Suprapubic skin (tissue), 4 donors: Measurements from ENCODE around the gene FGA. TPM values are rescaled to one million over a fixed set of nuclear protein-coding genes. Genes with fewer than 3 reads are reported as not detected.
A peak's percentile ranks its signal among the peaks of the same experiment; 100 is the strongest.

Source experiments
- DNase-seq, 2 donors: peaks; one replicate each; pipeline ENCODE4 v3.0.0-alpha.2; 2019; ENCODE audit warnings: low spot score in 2 of 2
- H3K27ac ChIP-seq: fragments of 200-600 bp; sonication (generic); one replicate; pipeline ENCODE4 v1.5.1; 2019
- H3K27me3 ChIP-seq: fragments of 200-600 bp; sonication (generic); one replicate; pipeline ENCODE4 v1.5.1; 2019
- H3K36me3 ChIP-seq: fragments of 200-600 bp; sonication (generic); one replicate; pipeline ENCODE4 v1.5.1; 2019
- H3K4me1 ChIP-seq: fragments of 200-600 bp; sonication (generic); one replicate; pipeline ENCODE4 v1.5.1; 2019
- H3K4me3 ChIP-seq: fragments of 200-600 bp; sonication (generic); one replicate; pipeline ENCODE4 v1.5.1; 2019; ENCODE audit warnings: mild to moderate bottlenecking
- H3K9me3 ChIP-seq: fragments of 200-600 bp; sonication (generic); one replicate; pipeline ENCODE4 v1.5.1; 2019
- EP300 ChIP-seq: sonication (generic); formaldehyde crosslinking; IDR thresholded peaks from one replicate; pipeline ENCODE4 v1.6.1; 2017; ENCODE audit warnings: antibody characterized with exemption
- POLR2A ChIP-seq, 2 donors: fragments of 450-650 bp; IDR thresholded peaks; one replicate each; pipeline ENCODE4 v1.6.1; 2017; ENCODE audit warnings: antibody characterized with exemption in 2 of 2, mild to moderate bottlenecking in 2 of 2, moderate library complexity in 2 of 2
- POLR2AphosphoS5 ChIP-seq, 3 donors: sonication (generic); formaldehyde crosslinking; IDR thresholded peaks; one replicate each; pipeline ENCODE4 v1.6.1; 2017; ENCODE audit warnings: antibody characterized with exemption in 3 of 3
- WGBS: methylation state at CpG from one replicate; pipeline ENCODE4 v1.1.5; 2018; 5-methylcytosine and 5-hydroxymethylcytosine counted together
- total RNA-seq, 4 donors: library from RNA; depleted of rRNA; stranded (reverse); fragments of >200 nt; gene quantifications; one replicate each; pipeline ENCODE4 v1.1.0, GENCODE V29; 2016
- TF ChIP-seq, protein P1 (sequence below), 2 donors: fragments of 200-600 bp in 1 of 2; fragments of 450-650 bp in 1 of 2; sonication (generic) in 1 of 2; IDR thresholded peaks; one replicate each; pipeline ENCODE4 v1.5.1; 2016 to 2019; ENCODE audit warnings: antibody characterized with exemption in 2 of 2, mild to moderate bottlenecking in 1 of 2, moderate library complexity in 1 of 2

Gene FGA
- total RNA-seq, 4 donors from 2014 or later = 30.0 TPM; not detected in 3

DNA sequence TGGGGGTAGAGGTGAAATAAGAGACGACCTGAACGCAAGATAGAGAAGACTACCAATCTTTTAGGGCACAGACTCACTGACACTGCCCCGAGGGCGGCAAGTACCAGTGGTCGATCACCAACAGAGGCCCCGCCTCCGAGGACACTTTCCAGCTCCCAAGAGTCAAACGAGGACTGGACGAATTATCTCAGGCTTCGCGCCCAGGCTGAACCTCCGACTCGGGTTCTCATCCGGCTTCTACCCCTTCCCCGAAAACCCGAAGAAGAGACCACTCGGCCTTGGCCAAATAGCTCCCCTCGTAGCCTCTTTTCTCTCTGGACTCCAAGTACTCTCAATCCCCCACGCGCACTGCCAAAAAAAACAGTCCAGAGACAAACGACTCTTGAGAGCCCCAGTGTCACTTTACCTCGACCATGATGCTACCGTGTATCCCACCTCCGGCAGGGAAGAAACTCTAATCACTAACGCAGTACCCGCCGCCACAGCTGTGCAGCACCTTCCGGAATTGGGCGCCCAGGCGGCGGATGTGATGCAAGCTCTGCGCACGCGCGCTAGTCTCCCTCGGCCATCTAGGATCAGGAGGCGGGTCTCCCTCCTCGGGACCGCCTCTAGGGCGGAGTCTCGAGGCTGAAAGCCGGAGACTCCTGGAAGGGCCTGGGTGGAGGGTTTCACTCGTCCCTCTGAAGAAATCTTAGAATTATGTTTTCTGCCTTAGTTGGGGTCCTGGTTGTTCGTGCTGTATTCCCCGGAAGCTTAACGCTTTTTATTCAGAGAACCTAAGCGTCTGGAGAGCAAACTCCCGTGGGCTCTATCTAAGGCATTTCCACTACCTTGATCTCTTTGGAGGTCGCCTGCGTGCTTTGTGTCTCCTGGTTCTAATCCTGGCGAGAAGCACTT, 40.4 kb downstream of the FGA start, which contains the start of gene PLRG1:
PLRG1 (minus strand) TSS at position 507 of the 897 bp plus-strand sequence; CDS start at position 415, 92 bp downstream.
- peaks cover 21% of the 10 kb centered on the region for H3K36me3 ChIP-seq
- WGBS = under 1% methylated on average over 29 of the region's 51 CpGs
- no peaks in the 10 kb centered on the region for H3K27me3 ChIP-seq
- H3K4me3 ChIP-seq = peak within 1 kb of the TSS; percentile 67
- no peaks in the 10 kb centered on the region for H3K9me3 ChIP-seq
- TF ChIP-seq, protein P1, sequence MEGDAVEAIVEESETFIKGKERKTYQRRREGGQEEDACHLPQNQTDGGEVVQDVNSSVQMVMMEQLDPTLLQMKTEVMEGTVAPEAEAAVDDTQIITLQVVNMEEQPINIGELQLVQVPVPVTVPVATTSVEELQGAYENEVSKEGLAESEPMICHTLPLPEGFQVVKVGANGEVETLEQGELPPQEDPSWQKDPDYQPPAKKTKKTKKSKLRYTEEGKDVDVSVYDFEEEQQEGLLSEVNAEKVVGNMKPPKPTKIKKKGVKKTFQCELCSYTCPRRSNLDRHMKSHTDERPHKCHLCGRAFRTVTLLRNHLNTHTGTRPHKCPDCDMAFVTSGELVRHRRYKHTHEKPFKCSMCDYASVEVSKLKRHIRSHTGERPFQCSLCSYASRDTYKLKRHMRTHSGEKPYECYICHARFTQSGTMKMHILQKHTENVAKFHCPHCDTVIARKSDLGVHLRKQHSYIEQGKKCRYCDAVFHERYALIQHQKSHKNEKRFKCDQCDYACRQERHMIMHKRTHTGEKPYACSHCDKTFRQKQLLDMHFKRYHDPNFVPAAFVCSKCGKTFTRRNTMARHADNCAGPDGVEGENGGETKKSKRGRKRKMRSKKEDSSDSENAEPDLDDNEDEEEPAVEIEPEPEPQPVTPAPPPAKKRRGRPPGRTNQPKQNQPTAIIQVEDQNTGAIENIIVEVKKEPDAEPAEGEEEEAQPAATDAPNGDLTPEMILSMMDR (IDR thresholded peaks at IDR 0.05) = peak in 1 of 2 donors; percentile 33
- TF ChIP-seq EP300 = no peak
- TF ChIP-seq POLR2AphosphoS5 (IDR thresholded peaks at IDR 0.05) = peak in 1 of 3 donors; percentile 43
- TF ChIP-seq POLR2A (IDR thresholded peaks at IDR 0.05) = peak in 1 of 2 donors; percentile 71
- H3K4me1 ChIP-seq = peaks cover 24% of the 10 kb centered on the region
- peak within 1 kb of the TSS; percentile 58 for H3K27ac ChIP-seq
- peak; percentile 97 for DNase-seq

GRCh38 chr4:154545689-154546088, 44.9 kb downstream of the FGA start:
- TF ChIP-seq POLR2A (IDR thresholded peaks at IDR 0.05) (no peak), POLR2AphosphoS5 (IDR thresholded peaks at IDR 0.05) (no peak), EP300 (no peak)
- TF ChIP-seq, protein P1 (IDR thresholded peaks at IDR 0.05) = no peak
- H3K27me3 ChIP-seq = no peaks in the 10 kb centered on the region
- H3K4me1 ChIP-seq = peaks cover 15% of the 10 kb centered on the region
- no peak overlapping the region for H3K4me3 ChIP-seq
- WGBS = 88% methylated on average over 4 of the region's 4 CpGs
- no peak for DNase-seq
- no peak overlapping the region for H3K27ac ChIP-seq
- H3K9me3 ChIP-seq = no peaks in the 10 kb centered on the region
- peaks cover 64% of the 10 kb centered on the region for H3K36me3 ChIP-seq

GRCh38 chr4:154542271-154542879, 48.2 kb downstream of the FGA start:
- Histone ChIP-seq H3K9me3 (no peaks in the 10 kb centered on the region), H3K4me1 (no peaks in the 10 kb centered on the region), H3K4me3 (no peak overlapping the region), H3K27me3 (no peaks in the 10 kb centered on the region), H3K36me3 (peaks cover 94% of the 10 kb centered on the region), H3K27ac (no peak overlapping the region)
- no peak for TF ChIP-seq POLR2A (IDR thresholded peaks at IDR 0.05)
- no peak for TF ChIP-seq EP300
- TF ChIP-seq POLR2AphosphoS5 (IDR thresholded peaks at IDR 0.05) = no peak
- TF ChIP-seq, protein P1 (IDR thresholded peaks at IDR 0.05) = no peak
- 96% methylated on average over 4 of the region's 4 CpGs for WGBS
- no peak for DNase-seq

Other genes starting within 250 kb of the FGA start
- under 1 TPM; 0.26 to 0.93 (median 0.58) TPM for gene DCHS2, start 98.9 kb downstream of the FGA start, total RNA-seq
- gene PLRG1, start 40.3 kb downstream of the FGA start, total RNA-seq = 10 to 100 TPM; 36.0 to 59.5 (median 44.8) TPM
- gene FGB, start 27.7 kb downstream of the FGA start, total RNA-seq = 10 to 100 TPM in 1 of 4 donors, not detected in 3; 40.9 TPM
- gene FGG, start 21.9 kb upstream of the FGA start, total RNA-seq = 10 to 100 TPM in 1 of 4 donors, not detected in 3; 35.4 TPM
- gene LRAT, start 153.3 kb upstream of the FGA start, total RNA-seq = 1 to 10 TPM in 1 of 4 donors, under 1 TPM in 3; 0.11 to 1.2 (median 0.60) TPM
- not detected for gene RBM46, start 190.5 kb upstream of the FGA start, total RNA-seq